GM12878 (cell line): ENCODE data around the gene PI4KA. TPM values are rescaled to one million over a fixed set of nuclear protein-coding genes. Genes with fewer than 3 reads are reported as not detected.

Experiments used
- ATAC-seq: fragments of 200-7000 bp; cut with Tn5 transposase; 3 replicates; pipeline ENCODE4 v1.9.1; 2020; ENCODE audit warnings: mild to moderate bottlenecking, moderate library complexity
- BruUV-seq: library from RNA; stranded (reverse); fragments of 400-500 nt; replicated peaks from 2 replicates; lab custom pipeline; 2021; lab: Mats Ljungman, UMichigan
- CTCF ChIA-PET: fragments of 300-600 bp; sonication (Branson Sonifier 250); formaldehyde crosslinking; extraction: SDS; loops from one replicate; lab custom pipeline; 2021; ENCODE audit warnings: inconsistent platforms; lab: Yijun Ruan, JAX
- POLR2A ChIA-PET: fragments of 350-600 bp; formaldehyde crosslinking; extraction: SDS; loops from one replicate; lab custom pipeline; 2021; ENCODE audit warnings: inconsistent platforms; lab: Charles Lee
- RAD21 ChIA-PET: fragments of 300-600 bp; sonication (Branson Sonifier 250); formaldehyde crosslinking; loops from one replicate; lab custom pipeline; 2023; ENCODE audit warnings: antibody characterized with exemption; ENCODE audit not compliant: unreplicated experiment; lab: Charles Lee
- SMC1A ChIA-PET: fragments of 300-600 bp; sonication (Branson Sonifier 250); formaldehyde crosslinking; loops from one replicate; lab custom pipeline; 2023; ENCODE audit not compliant: unreplicated experiment, uncharacterized antibody; lab: Charles Lee
- DNase-seq: peaks from one replicate; pipeline ENCODE4 v3.0.0-alpha.2; 2011; ENCODE audit warnings: low read depth, low spot score
- FAIRE-seq: peaks from 3 replicates; lab custom pipeline; 2011; peaks lifted over from hg19 to GRCh38; lab: Jason Lieb, UNC
- H2AFZ ChIP-seq: 2 replicates; pipeline ENCODE4 v1.6.0; 2011; ENCODE audit warnings: low read depth, low read length, control low read depth; ENCODE audit not compliant: control insufficient read depth
- H3K27ac ChIP-seq: 2 replicates; pipeline ENCODE4 v1.5.1; 2011; ENCODE audit warnings: control low read depth; ENCODE audit not compliant: control insufficient read depth, insufficient read depth
- H3K27me3 ChIP-seq, 2 experiments: replicated peaks in 1 of 2; 2 replicates each; pipeline versions ENCODE4 v1.6.0 to v1.6.1; 2011; ENCODE audit warnings: low read length in 1 of 2; ENCODE audit not compliant: control insufficient read depth in 2 of 2, insufficient read depth in 2 of 2
- H3K36me3 ChIP-seq, 2 experiments: 2 replicates each; pipeline ENCODE4 v1.5.1; 2011; ENCODE audit warnings: low read length in 1 of 2; ENCODE audit not compliant: control insufficient read depth in 2 of 2, insufficient read depth in 2 of 2
- H3K4me1 ChIP-seq: 2 replicates; pipeline ENCODE4 v1.6.1; 2011; ENCODE audit warnings: mild to moderate bottlenecking, low read length, moderate library complexity, mixed read lengths; ENCODE audit not compliant: control insufficient read depth, insufficient read depth
- H3K4me2 ChIP-seq: 2 replicates; pipeline ENCODE4 v1.6.0; 2011; ENCODE audit warnings: control low read depth; ENCODE audit not compliant: control insufficient read depth, insufficient read depth
- H3K4me3 ChIP-seq: fragments of 200-600 bp; sonication (generic); 2 replicates; pipeline ENCODE4 v1.5.1; 2016
- H3K79me2 ChIP-seq: 2 replicates; pipeline ENCODE4 v1.6.0; 2011; ENCODE audit warnings: low read length; ENCODE audit not compliant: control insufficient read depth, insufficient read depth
- H3K9ac ChIP-seq: 2 replicates; pipeline ENCODE4 v1.8.0; 2011; ENCODE audit warnings: low read length, control low read depth, mixed read lengths; ENCODE audit not compliant: control insufficient read depth, insufficient read depth
- H3K9me3 ChIP-seq: replicated peaks from 3 replicates; pipeline ENCODE4 v1.5.1; 2011; ENCODE audit warnings: mild to moderate bottlenecking, low read length; ENCODE audit not compliant: control insufficient read depth, insufficient read depth
- H4K20me1 ChIP-seq: 2 replicates; pipeline ENCODE4 v1.6.0; 2011; ENCODE audit not compliant: control insufficient read depth, insufficient read depth
- BHLHE40 ChIP-seq, 2 experiments: fragments of 450-650 bp in 1 of 2; IDR thresholded peaks; 2 replicates each; pipeline ENCODE4 v1.6.1; 2011 to 2017; ENCODE audit warnings: low read depth in 2 of 2, borderline replicate concordance in 1 of 2, improper control_type of control experiment in 1 of 2, low read length in 1 of 2, mild to moderate bottlenecking in 1 of 2
- E4F1 ChIP-seq: fragments of 450-650 bp; IDR thresholded peaks from 2 replicates; pipeline ENCODE4 v1.6.1; 2018; ENCODE audit warnings: borderline replicate concordance, mild to moderate bottlenecking; ENCODE audit not compliant: partially characterized antibody
- HDAC6 ChIP-seq: fragments of 200-600 bp; sonication (generic); IDR thresholded peaks from one replicate; pipeline ENCODE4 v1.8.0; 2017; ENCODE audit warnings: antibody characterized with exemption; ENCODE audit not compliant: unreplicated experiment
- HDGF ChIP-seq: fragments of 450-650 bp; IDR thresholded peaks from 2 replicates; pipeline ENCODE4 v1.6.1; 2016; ENCODE audit warnings: antibody characterized with exemption
- PKNOX1 ChIP-seq: fragments of 450-650 bp; IDR thresholded peaks from 2 replicates; pipeline ENCODE4 v1.6.1; 2016; ENCODE audit warnings: mild to moderate bottlenecking
- RELB ChIP-seq: fragments of 450-650 bp; IDR thresholded peaks from 2 replicates; pipeline ENCODE4 v1.6.1; 2017; ENCODE audit warnings: low read depth, mild to moderate bottlenecking, moderate library complexity
- RFX5 ChIP-seq: IDR thresholded peaks from 2 replicates; pipeline ENCODE4 v1.6.1; 2011; ENCODE audit warnings: low read depth, low read length, improper control_type of control experiment
- SIX5 ChIP-seq: IDR thresholded peaks from 2 replicates; pipeline ENCODE4 v1.6.1; 2011; ENCODE audit warnings: mild to moderate bottlenecking, low read depth, low read length, moderate library complexity; ENCODE audit not compliant: severe bottlenecking
- SMAD5 ChIP-seq: IDR thresholded peaks from 2 replicates; pipeline ENCODE4 v1.6.1; 2016; ENCODE audit warnings: antibody characterized with exemption, low read depth
- TCF7 ChIP-seq: IDR thresholded peaks from 2 replicates; pipeline ENCODE4 v1.6.1; 2014; ENCODE audit warnings: antibody characterized with exemption, borderline replicate concordance
- ZBTB33 ChIP-seq: fragments of 450-650 bp; IDR thresholded peaks from 2 replicates; pipeline ENCODE4 v1.6.1; 2017; ENCODE audit warnings: mild to moderate bottlenecking
- WGBS: methylation state at CpG from one replicate; pipeline ENCODE4 v1.1.6; 2016; ENCODE audit warnings: low lambda C conversion rate; ENCODE audit not compliant: insufficient replicate concordance, insufficient coverage; ENCODE audit errors: missing lambda C conversion rate; 5-methylcytosine and 5-hydroxymethylcytosine counted together
- in situ Hi-C: fragments of 300-500 bp; cut with MboI; formaldehyde crosslinking; loops from 9 replicates; pipeline ENCODE4 v1.14.3; 2018; ENCODE audit warnings: mixed read lengths
- intact Hi-C: fragments of 100-400 bp; cut with micrococcal nuclease; formaldehyde crosslinking; loops from one replicate; pipeline ENCODE4 v1.14.2; 2022; ENCODE audit not compliant: unreplicated experiment
- polyA plus RNA-seq, 11 experiments: library from polyadenylated mRNA; depleted of rRNA in 4 of 11; unstranded in 6 of 11; stranded (reverse) in 5 of 11; fragments of >200 nt; fragmentation: Nextera tagmentation in 4 of 11; fragmentation: Illumina TruSeq in 1 of 11; extraction: Ambion mirVana in 4 of 11; extraction: Trizol in 1 of 11; gene quantifications; 1 replicate in 1 of 11; 2 replicates in 10 of 11; pipeline versions ENCODE4 v1.2.1 to v1.2.3, GENCODE V29; 2011 to 2016; ENCODE audit warnings: inconsistent platforms in 2 of 11, missing spikeins in 2 of 11, low read depth in 1 of 11
- total RNA-seq, 4 experiments: library from RNA; depleted of rRNA in 3 of 4; stranded (reverse); fragments of >200 nt in 3 of 4; fragmentation: Illumina TruSeq in 1 of 4; extraction: Trizol in 1 of 4; gene quantifications; 2 replicates each; pipeline versions ENCODE4 v1.2.1 to v1.2.3, GENCODE V29; 2013 to 2021

PI4KA gene
- total and polyA plus RNA-seq, 10 of the 15 experiments (the other 5 are each of a cell fraction or from before 2014, with no cell fraction given), result 4.2 to 78.4 (median 42.1) TPM

GRCh38 chr22:20798218-20798617 is 60.4 kb downstream of the PI4KA start (continued):
- TF ChIP-seq PKNOX1 (no peak), TCF7 (no peak), SMAD5 (no peak)

GRCh38 chr22:20796731-20797130 is 61.9 kb downstream of the PI4KA start:
- BruUV-seq, result no TSS peak
- ChIA-PET CTCF (no interaction called here), RAD21 (no interaction called here), POLR2A (no interaction called here), SMC1A (interaction anchor here (0.5 kb wide), 1 partner anchor 838 kb away, joined by 3 read pairs; no protein-coding TSS in a partner anchor)
- WGBS, result over 99% methylated on average over 8 of the region's 8 CpGs
- H3K4me3 ChIP-seq, result no peak overlapping the region
- DNase-seq (no peak), FAIRE-seq (no peak), ATAC-seq (no peak)
- intact Hi-C loops, result no loop called here
- TF ChIP-seq HDGF, result no peak
- TF ChIP-seq RFX5, result no peak
- no peak for TF ChIP-seq HDAC6
- no peak for TF ChIP-seq SIX5
- TF ChIP-seq RELB, result no peak
- TF ChIP-seq ZBTB33, result no peak
- no peak for TF ChIP-seq E4F1
- no peak for TF ChIP-seq BHLHE40 (IDR thresholded peaks at IDR 0.05; ENCODE audit: borderline replicate concordance in 1 of 2, low read depth in 2 of 2, low read length in 1 of 2)
- H3K9ac ChIP-seq, result no peak overlapping the region
- no peaks in the 10 kb centered on the region for H3K79me2 ChIP-seq
- no peaks in the 10 kb centered on the region for H3K27me3 ChIP-seq
- no peaks in the 10 kb centered on the region for H3K9me3 ChIP-seq
- in situ Hi-C loops, result no loop called here
- no peaks in the 10 kb centered on the region for H3K4me1 ChIP-seq
- H3K4me2 ChIP-seq, result no peak overlapping the region
- H3K27ac ChIP-seq, result no peak overlapping the region
- no peaks in the 10 kb centered on the region for H4K20me1 ChIP-seq
- peaks cover 9 to 15% of the 10 kb centered on the region in 2 experiments; a peak in 3 of 4 replicates for H3K36me3 ChIP-seq
- H2AFZ ChIP-seq, result no peak overlapping the region
